Stomach (tissue), 9 donors: Measurements from ENCODE around the gene NVL. TPM values are rescaled to one million over a fixed set of nuclear protein-coding genes. Genes with fewer than 3 reads are reported as not detected.

Source experiments
- DNase-seq, 2 donors: peaks; one replicate each; pipeline versions ENCODE4 v3.0.0 to v3.0.0-alpha.2; 2013 to 2019
- H3K27ac ChIP-seq, 5 donors: fragments of 200-600 bp in 4 of 5; sonication (generic) in 4 of 5; one replicate each; pipeline ENCODE4 v1.5.1; 2013 to 2019; ENCODE audit warnings: mild to moderate bottlenecking in 1 of 5, moderate library complexity in 1 of 5
- H3K27me3 ChIP-seq, 3 donors: fragments of 200-600 bp; sonication (generic); one replicate each; pipeline ENCODE4 v1.5.1; 2017 to 2019; ENCODE audit warnings: mixed run types in 1 of 3
- H3K36me3 ChIP-seq, 4 donors: fragments of 200-600 bp; sonication (generic); 1 replicate in 3 of 4; 2 replicates in 1 of 4; pipeline ENCODE4 v1.5.1; 2016 to 2019
- H3K4me1 ChIP-seq, 4 donors: fragments of 200-600 bp; sonication (generic); one replicate each; pipeline ENCODE4 v1.5.1; 2016 to 2019
- H3K4me3 ChIP-seq, 4 donors: fragments of 200-600 bp; sonication (generic) in 3 of 4; one replicate each; pipeline ENCODE4 v1.5.1; 2016 to 2019; ENCODE audit warnings: mild to moderate bottlenecking in 1 of 4
- H3K9me3 ChIP-seq, 4 donors: fragments of 200-600 bp; sonication (generic); one replicate each; pipeline ENCODE4 v1.5.1; 2016 to 2019
- EP300 ChIP-seq: sonication (generic); formaldehyde crosslinking; IDR thresholded peaks from one replicate; pipeline ENCODE4 v1.6.1; 2017; ENCODE audit warnings: antibody characterized with exemption
- POLR2A ChIP-seq, 4 donors: fragments of 450-650 bp; IDR thresholded peaks; one replicate each; pipeline ENCODE4 v1.6.1; 2016; ENCODE audit warnings: antibody characterized with exemption in 4 of 4, control low read depth in 2 of 4, mild to moderate bottlenecking in 1 of 4, moderate library complexity in 1 of 4
- POLR2AphosphoS5 ChIP-seq, 3 donors: sonication (generic); formaldehyde crosslinking; IDR thresholded peaks; one replicate each; pipeline ENCODE4 v1.6.1; 2016; ENCODE audit warnings: antibody characterized with exemption in 3 of 3
- WGBS, 5 donors: extraction: QIAGEN DNeasy Blood & Tissue Kit in 3 of 5; methylation state at CpG; one replicate each; pipeline versions ENCODE4 v1.1.5 to v1.1.7; 2013 to 2018; 5-methylcytosine and 5-hydroxymethylcytosine counted together
- intact Hi-C: fragments of 100-400 bp; cut with DNase I; formaldehyde crosslinking; loops from one replicate; pipeline ENCODE4 v1.15.1; 2023; ENCODE audit warnings: low total_unique reads
- polyA plus RNA-seq, 3 donors: library from polyadenylated mRNA; stranded (reverse); fragments of 200-250 nt; gene quantifications; one replicate each; pipeline ENCODE4 v1.2.3, GENCODE V29; 2013
- small RNA-seq, 4 donors: library from RNA; depleted of rRNA; stranded (forward); fragments of <200 nt; gene quantifications; one replicate each; pipeline ENCODE3, GENCODE V24; 2016
- total RNA-seq, 5 donors: library from RNA; depleted of rRNA; stranded (reverse); fragments of >200 nt; gene quantifications; one replicate each; pipeline versions ENCODE4 v1.1.0 to v1.2.3, GENCODE V29; 2014 to 2016
- TF ChIP-seq, protein P1 (sequence below), 7 experiments: fragments of 450-650 bp in 4 of 7; fragments of 200-600 bp in 3 of 7; sonication (generic) in 3 of 7; IDR thresholded peaks; one replicate each; pipeline ENCODE4 v1.5.1; 2016 to 2019; ENCODE audit warnings: antibody characterized with exemption in 7 of 7, control low read depth in 2 of 7, mild to moderate bottlenecking in 1 of 7
- donor health status: healthy with polysubstance abuse.
- donor health status: Bipolar disorder and iron deficiency.
- donor health status: healthy.

NVL gene
- total and polyA plus RNA-seq, 8 donors = 17.4 to 50.9 (median 33.2) TPM

DNA sequence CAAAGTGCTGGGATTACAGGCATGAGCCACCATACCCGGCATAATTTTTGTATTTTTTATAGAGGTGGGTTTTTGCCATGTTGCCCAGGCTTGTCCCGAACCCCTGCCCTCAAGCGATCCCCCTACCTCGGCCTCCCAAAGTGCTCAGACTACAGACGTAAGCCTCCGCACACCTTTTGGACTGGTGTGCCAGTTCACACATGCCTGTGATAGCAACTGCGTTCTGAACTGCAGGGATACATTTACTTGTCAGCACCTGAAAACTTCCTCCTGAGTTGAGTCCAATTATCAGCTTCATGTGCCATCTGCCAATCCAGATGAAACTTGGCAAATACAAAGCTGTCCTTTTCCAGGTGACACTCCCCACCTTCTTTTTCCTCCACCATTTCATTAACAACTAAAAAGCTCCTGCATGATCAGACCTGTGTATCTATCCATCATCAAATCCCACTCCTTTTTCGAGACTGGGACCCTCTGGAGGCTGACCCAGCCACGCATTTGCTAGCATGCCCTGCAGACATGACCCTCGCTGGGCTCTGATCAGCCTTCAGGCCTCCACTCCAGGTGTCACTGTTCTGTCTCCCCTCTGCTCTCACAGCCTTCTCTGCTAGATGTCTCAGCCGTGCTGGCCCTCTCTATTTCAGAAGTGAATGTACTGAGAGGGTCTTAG, 149.1 kb downstream of the NVL start:
- no peak overlapping the region for H3K27ac ChIP-seq
- no peaks in the 10 kb centered on the region for H3K9me3 ChIP-seq
- H3K4me3 ChIP-seq = no peak overlapping the region
- no peaks in the 10 kb centered on the region for H3K36me3 ChIP-seq
- H3K4me1 ChIP-seq = peaks cover 24 to 38% (median 33%) of the 10 kb centered on the region in 4 donors
- WGBS, 5 donors = 93 to 98% (median 97%) methylated on average over 11 of the region's 11 CpGs
- intact Hi-C loops = no loop called here
- DNase-seq = no peak
- TF ChIP-seq, protein P1, sequence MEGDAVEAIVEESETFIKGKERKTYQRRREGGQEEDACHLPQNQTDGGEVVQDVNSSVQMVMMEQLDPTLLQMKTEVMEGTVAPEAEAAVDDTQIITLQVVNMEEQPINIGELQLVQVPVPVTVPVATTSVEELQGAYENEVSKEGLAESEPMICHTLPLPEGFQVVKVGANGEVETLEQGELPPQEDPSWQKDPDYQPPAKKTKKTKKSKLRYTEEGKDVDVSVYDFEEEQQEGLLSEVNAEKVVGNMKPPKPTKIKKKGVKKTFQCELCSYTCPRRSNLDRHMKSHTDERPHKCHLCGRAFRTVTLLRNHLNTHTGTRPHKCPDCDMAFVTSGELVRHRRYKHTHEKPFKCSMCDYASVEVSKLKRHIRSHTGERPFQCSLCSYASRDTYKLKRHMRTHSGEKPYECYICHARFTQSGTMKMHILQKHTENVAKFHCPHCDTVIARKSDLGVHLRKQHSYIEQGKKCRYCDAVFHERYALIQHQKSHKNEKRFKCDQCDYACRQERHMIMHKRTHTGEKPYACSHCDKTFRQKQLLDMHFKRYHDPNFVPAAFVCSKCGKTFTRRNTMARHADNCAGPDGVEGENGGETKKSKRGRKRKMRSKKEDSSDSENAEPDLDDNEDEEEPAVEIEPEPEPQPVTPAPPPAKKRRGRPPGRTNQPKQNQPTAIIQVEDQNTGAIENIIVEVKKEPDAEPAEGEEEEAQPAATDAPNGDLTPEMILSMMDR (IDR thresholded peaks at IDR 0.05) = no peak
- TF ChIP-seq POLR2A (IDR thresholded peaks at IDR 0.05) (no peak), EP300 (no peak), POLR2AphosphoS5 (IDR thresholded peaks at IDR 0.05) (no peak)
- H3K27me3 ChIP-seq = no peaks in the 10 kb centered on the region

DNA sequence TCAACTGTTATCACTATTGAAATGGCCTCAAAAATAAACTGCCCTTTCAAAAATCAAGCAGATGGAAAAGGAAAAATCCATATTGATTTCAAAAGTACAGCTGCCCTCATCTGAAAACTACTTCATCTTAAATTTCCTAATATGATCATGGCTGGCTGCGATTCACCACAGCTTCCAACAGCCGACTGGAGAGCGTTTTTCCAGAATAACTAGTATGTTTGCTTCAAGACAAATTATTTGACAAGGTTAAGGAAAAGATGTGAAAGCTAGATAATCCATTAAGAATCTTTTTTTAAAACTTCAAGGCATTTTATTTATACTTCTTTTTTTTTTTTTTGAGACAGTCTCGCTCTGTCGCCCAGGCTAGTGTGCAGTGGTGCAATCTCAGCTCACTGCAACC, 151.1 kb downstream of the NVL start:
- DNase-seq = no peak
- H3K4me3 ChIP-seq = no peak overlapping the region
- TF ChIP-seq EP300 (no peak), POLR2AphosphoS5 (IDR thresholded peaks at IDR 0.05) (no peak), POLR2A (IDR thresholded peaks at IDR 0.05) (no peak)
- TF ChIP-seq, protein P1 (IDR thresholded peaks at IDR 0.05) = no peak
- H3K9me3 ChIP-seq = no peaks in the 10 kb centered on the region
- H3K27me3 ChIP-seq = no peaks in the 10 kb centered on the region
- intact Hi-C loops = no loop called here
- no peak overlapping the region for H3K27ac ChIP-seq
- no peaks in the 10 kb centered on the region for H3K36me3 ChIP-seq
- WGBS, 5 donors = 74 to 86% (median 81%) methylated on average over 5 of the region's 5 CpGs
- H3K4me1 ChIP-seq = peaks cover 5 to 22% (median 16%) of the 10 kb centered on the region in 4 donors

DNA sequence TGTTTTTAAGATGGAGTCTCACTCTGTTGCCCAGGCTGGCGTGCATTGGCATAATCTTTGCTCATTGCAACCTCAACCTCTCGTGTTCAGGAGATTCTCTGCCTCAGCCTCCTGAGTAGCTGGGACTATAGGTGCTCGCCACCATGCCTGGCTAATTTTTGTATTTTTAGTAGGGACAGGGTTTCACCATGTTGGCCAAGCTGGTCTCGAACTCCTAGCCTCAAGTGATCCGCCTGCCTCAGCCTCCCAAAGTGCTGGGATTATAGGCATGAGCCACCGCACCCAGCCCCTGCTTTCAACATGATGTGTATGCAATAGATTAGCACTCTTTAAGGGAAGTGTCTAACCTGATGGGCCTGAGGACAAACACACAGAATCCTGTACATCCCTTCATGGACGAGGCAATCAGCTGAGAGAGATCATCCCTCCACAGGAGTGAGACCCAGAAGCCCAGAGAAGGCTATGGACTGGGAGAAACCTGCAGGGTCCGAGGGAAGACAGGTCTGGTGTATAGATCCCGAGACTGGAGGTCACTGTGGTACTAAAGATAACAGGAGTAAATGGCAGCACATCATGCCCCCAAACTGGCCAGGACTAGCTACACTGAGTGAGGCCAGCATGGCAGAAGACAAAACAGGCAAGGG, 152.5 kb downstream of the NVL start:
- TF ChIP-seq EP300 (no peak), POLR2A (IDR thresholded peaks at IDR 0.05) (no peak), POLR2AphosphoS5 (IDR thresholded peaks at IDR 0.05) (no peak)
- TF ChIP-seq, protein P1 (IDR thresholded peaks at IDR 0.05) = no peak
- peaks cover 5 to 17% (median 11%) of the 10 kb centered on the region in 4 donors for H3K4me1 ChIP-seq
- H3K27ac ChIP-seq = no peak overlapping the region
- H3K27me3 ChIP-seq = no peaks in the 10 kb centered on the region
- no peak overlapping the region for H3K4me3 ChIP-seq
- 88 to 96% (median 94%) methylated on average over 9 of the region's 9 CpGs for WGBS, 5 donors
- intact Hi-C loops = no loop called here
- DNase-seq = no peak
- no peaks in the 10 kb centered on the region for H3K9me3 ChIP-seq
- H3K36me3 ChIP-seq = no peaks in the 10 kb centered on the region

Small RNAs within 50 kb of the gene (small RNA-seq; reads per million reads assigned to genes)
- gene MIR320B2 (0 to 0.30 (median 0.18) reads per million in 4 donors), gene RF00139 (0 reads per million in 4 donors), gene RNU6-1008P (0 reads per million in 4 donors)

Other genes with a start within 250 kb of the NVL start
- 10 to 100 TPM in 3 of 5 donors, 1 to 10 TPM in 2; 4.6 to 44.2 (median 13.5) TPM for gene FBXO28, start 216.1 kb downstream of the NVL start, total RNA-seq
- gene FBXO28, start 216.1 kb downstream of the NVL start, polyA plus RNA-seq = 1 to 10 TPM; 6.9 to 9.8 (median 7.6) TPM
- gene DEGS1, start 146.9 kb downstream of the NVL start, total RNA-seq = 100 to 1,000 TPM in 1 of 5 donors, 10 to 100 TPM in 3, 1 to 10 TPM in 1; 6.4 to 109 (median 54.3) TPM
- gene DEGS1, start 146.9 kb downstream of the NVL start, polyA plus RNA-seq = 10 to 100 TPM; 11.2 to 44.5 (median 25.4) TPM
- 10 to 100 TPM in 4 of 5 donors, 1 to 10 TPM in 1; 3.1 to 45.3 (median 39.3) TPM for gene CNIH4, start 26.7 kb upstream of the NVL start, total RNA-seq
- gene CNIH4, start 26.7 kb upstream of the NVL start, polyA plus RNA-seq = 10 to 100 TPM; 19.6 to 53.1 (median 37.8) TPM
- gene WDR26, start 104.6 kb upstream of the NVL start, total RNA-seq = 100 to 1,000 TPM in 2 of 5 donors, 10 to 100 TPM in 3; 20.4 to 154 (median 92.4) TPM
- 10 to 100 TPM; 17.0 to 26.3 (median 24.6) TPM for gene WDR26, start 104.6 kb upstream of the NVL start, polyA plus RNA-seq